GM18858 (cell line): ENCODE measurements around the gene TMEM214.
"Not testable (repeated sequence)": the region's sequence is repeated elsewhere in the genome, so short reads cannot be mapped to it uniquely, and the experiment has no call there.

ENCODE experiments used
- ATAC-seq: cut with Tn5 transposase; IDR thresholded peaks from one replicate; pipeline ENCODE4 v1.9.1; 2021; ENCODE audit not compliant: unreplicated experiment

TMEM214 gene

DNA sequence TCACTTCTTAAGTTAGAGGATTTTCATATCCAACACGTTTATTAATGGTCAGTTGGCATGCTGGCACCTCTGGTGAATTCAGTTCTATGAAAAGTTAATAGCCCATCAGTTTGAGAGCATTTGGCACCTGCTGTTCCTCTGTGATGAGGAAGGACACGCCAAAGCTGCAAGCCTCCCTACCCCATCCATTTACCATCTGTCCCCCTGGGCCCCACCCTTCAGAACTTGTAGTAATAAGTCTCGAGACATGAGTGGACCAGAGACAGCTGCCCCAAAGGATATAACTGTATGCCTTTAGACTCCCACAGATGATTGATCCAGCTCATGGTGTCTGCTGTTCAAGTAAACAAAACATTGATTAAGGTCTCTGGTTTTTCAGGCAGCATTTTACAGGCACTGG lies 32.4 kb downstream of the TMEM214 start:
- ATAC-seq = no peak

DNA sequence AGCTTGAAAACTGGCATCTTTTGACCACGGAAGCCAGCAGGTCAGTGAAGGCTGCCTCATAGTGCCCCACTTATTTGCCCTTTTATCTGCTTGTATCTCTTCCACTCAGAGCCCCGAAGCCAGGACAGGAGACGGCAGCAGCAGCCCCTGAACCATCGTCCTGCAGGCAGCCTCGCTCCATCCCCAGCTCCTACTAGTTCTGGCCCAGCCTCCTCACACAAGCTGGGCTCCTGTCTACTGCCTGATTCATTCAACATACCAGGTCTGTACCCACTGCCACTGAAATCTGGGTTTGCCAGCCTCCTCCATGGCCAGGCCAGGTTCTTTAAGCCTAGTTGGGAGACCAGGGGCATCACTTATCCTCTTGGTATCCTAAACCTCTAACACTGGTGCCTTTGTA lies 34.6 kb downstream of the TMEM214 start:
- no peak for ATAC-seq

DNA sequence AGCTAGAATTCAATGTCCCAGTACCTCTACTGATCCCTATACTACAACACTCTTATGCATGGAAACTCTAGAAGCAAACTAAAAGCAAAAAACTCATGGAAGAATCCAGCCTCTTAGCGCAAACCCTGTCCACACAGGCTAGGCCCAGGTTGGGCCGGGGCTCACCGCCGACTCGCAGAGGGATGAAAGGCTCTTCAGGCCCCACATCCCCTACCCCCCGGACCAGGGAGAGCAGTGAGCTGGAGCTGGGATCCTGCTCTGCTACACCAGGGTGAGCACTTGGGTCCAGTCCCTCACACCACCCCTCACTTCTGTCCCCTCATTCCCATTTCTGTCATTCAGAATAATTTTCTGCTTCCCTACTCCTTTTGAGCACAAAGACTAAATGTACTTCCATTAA lies 36.7 kb downstream of the TMEM214 start:
- no peak for ATAC-seq

DNA sequence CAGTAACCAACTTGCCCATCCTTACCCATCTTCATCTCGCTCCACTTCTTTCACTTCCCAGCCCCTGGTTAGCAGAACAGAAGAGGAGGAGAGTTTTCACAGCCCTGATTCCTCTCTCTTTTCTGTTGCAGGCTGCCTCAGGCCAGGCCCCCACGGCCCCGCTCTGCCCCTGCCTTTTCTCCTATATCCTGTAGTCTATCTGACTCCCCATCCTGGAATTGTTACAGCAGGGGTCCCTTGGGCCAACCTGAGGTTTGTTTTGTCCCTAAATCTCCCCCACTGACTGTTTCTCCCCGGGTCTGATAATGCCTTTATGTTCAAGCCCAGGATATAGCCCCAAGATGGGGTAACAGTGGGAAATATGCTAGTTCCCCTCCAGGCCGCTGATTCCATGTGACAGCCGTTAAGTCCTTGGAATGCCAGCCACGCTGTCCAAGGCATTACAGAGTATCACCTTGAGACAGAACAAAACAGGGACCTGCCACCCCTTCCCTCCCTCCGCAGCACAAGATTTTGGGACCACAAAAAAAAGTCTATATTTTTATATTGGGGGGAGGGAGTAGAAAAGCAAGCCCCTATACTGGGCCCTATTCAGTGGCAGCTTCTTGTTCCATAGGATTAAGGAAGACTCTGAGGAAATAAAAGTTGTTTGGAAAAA lies 37.3 kb downstream of the TMEM214 start:
- ATAC-seq = no peak

DNA sequence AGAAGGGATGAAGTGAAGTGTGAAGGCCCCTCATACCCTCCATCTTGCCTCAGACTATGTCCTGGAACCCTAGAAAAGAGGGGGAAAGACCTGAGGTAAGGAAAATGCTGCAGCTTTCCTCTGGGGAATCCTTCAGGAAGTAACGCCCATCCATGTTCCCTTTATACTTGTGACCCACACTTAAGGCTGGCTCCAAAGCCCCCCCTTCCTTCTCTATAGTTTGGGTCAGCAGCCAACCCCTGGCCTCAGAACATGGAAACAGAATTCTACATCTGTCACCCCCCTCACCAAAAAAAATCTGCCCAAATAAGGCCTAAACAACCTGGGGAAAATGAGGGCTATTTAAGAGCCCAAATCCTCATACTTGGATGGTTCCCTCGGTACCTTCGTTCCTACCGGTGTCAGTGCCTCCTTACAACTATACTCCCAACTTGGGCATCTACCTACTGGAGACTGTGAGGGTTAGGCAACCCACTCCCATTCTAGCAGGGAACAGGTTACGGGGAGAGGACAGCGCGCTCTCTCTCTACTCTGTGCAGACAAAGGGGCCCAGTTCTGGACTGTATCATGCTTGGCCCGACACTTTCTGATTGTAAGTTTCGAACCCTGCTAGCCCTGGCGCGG lies 38.0 kb downstream of the TMEM214 start:
- ATAC-seq = no peak

DNA sequence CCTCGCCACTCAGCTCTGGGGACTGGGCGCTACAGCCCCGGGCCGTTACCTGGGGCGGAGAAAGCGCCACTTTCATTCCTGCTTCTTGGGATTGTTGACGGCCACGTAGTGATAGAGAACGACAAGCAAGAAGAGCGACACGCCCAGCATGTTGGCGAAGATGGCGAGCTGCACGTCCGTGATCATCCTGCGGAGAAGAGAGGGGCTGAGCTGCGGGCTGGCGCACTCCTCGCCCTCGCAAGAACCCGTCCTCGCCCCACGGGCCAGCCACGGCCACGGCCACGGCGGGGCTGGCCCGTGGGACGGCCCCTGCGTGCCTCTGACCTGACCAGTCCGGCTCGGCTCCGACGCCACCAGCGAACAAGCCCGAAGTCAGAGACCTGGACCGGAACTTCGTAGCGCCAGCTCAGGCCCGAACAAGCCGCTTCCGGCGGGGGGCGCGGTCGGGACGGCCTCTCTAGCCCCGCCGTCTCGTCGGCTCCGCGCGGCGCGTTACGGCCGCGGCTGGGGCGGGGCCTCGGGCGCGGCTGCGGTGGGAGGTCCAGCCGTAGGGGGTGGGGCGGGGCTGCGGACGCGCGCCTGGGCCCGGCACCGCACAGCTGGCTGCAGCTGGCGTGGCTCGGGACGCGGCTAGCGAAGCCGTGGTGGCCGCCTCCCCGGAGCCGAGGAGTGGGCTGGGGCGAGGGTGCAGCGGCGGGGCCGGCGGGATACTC lies 38.7 kb downstream of the TMEM214 start, which contains the start of gene OST4:
Gene OST4 (minus strand): TSS at position 378 of the 713 bp plus-strand sequence.
- ATAC-seq = peak; percentile 82

DNA sequence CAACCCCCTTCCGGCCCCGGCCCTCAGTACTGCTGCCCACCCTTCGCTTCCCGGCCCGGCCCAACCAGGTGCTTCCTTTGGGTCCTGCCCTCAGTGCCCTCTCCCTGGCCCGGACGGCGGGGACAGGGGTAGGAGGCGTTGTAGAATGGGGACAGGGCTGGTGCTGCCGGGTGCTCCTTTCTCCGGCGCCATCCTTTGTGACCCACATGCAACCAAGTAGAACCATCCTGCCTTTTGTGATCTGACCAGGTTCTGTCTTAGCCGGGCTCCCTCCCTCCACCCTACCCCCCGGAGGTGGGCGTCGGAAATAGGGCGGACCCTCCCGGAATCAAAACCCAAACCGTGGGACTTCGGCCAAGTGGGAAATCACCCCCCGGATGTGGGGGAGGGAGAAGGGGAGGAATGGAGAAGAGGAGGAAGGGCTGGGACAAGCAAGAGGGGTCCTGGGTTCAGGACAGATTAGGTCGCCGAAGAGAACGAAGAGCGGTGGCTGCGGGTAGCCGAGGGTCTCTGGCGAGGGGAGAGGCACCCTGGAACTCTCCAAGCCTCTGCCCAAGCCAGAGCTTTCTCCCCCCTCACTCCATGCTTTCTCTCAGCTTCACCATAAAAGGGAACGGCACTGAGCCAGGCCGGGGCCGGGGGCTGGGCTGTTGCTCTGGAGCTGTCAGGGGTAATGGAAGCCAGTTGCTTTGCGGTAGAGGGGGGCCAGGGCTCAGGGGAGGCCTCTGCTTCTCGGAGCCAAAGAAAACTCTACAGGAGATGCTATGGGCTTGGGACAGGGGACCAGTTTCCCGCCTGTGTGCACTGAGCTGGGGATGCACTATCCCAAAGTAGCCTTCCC lies 39.4 kb downstream of the TMEM214 start:
- ATAC-seq = no peak

DNA sequence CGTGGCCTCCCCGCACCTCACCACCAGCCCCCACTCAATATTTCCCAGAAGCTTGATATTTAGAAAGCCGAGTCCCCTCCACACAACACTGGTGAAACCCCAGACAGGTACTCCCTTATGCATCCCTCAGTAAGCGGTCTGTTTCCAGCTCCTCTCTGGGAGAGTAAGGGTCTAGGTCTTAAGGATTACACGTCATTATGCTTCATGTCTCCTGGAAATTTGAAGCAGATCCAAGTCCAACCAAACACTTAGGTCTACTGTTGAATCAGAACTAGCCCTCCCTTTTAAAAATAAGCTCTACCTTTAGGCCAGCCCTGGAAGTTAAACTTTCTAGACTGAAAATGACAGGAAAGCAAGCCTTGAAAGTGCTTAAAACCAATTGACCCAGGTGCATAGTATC lies 40.2 kb downstream of the TMEM214 start:
- ATAC-seq = no peak

DNA sequence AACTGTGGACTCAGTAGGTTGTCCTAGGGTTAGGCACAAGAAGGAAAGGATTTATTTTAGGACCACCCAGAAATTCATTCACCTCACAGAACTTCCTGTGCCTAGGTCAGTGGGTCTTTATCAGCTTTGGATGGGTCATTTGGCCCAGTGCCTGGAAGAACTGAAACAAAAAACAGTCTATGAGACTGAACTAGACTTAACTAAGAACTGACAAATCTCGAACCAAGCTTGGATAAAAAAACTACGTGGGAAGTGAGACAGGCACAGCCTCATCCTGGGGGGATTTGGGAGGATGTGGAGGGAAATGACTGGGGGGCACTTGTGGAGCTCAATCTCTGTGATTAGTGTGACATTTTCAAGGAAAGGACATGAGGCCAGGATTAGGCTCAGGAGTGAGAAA lies 41.0 kb downstream of the TMEM214 start:
- ATAC-seq = no peak

DNA sequence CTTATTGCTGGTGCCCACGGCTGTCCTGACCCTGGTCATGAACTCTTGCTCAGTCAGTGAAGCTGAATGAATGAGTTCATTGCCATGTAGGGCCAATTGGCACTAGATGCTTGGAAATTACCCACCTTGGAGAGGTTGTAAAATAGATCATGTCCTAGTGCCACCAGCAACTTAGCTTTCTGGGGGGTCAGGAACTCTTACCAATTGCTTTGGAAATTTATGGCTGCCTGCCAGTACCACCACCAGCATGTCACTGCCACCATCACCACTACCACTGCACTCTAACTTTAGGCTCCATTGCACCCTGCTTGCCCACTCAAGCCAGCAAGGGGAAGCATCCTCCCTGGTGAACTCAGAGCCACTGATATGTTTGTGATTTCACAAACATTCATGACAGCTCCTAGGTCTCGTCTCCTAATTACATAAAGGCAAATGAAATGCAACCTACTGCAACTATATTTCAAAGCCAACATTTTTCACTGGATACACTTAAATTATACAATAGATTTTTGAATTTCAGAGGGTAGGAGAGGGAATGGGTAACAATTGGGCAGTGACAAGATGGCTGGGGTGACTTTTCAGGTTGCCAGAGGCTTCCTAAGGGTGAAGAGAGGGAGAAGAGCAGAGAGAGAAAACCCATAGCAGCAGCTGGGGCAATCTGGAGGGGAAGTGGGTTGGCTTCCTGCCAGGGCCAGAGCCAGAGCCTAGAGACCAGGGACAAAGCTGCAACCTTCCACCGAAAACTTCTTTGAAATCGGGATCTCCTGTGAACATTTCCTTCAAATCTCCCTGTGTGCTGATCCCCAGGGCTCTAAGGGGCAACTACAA lies 42.2 kb downstream of the TMEM214 start:
- ATAC-seq = no peak

DNA sequence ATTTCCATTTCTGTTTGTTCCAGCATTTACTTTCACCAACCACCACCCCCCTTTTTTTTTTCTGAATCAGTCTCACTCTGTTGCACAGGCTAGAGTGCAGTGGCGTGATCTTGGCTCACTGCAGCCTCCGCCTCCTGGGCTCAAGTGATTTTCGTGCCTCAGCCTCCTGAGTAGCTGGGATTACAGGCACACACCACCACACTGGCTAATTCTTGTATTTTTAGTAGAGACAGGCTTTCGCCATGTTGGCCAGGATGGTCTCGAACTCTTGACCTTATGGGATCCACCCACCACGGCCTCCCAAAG lies 42.8 kb downstream of the TMEM214 start:
- not testable (repeated sequence) for ATAC-seq

DNA sequence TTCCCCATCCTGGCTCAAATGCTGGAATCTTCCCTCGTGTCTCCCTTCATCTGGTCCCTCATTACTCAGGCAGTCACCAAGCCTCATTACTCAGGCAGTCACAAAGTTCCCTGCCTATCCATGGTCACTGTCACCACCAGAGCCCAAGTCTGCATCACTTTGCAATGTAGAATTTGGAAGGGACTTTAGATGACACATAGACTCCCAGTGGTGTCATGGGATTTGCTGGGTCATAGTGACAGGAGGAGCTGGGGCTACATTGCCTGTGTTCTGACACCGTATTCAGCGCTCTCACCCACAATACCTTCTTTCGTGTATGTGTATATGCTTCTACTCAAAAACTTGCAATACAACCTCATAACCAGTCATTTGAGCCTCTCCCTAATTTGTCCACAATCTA lies 43.6 kb downstream of the TMEM214 start:
- ATAC-seq = no peak

DNA sequence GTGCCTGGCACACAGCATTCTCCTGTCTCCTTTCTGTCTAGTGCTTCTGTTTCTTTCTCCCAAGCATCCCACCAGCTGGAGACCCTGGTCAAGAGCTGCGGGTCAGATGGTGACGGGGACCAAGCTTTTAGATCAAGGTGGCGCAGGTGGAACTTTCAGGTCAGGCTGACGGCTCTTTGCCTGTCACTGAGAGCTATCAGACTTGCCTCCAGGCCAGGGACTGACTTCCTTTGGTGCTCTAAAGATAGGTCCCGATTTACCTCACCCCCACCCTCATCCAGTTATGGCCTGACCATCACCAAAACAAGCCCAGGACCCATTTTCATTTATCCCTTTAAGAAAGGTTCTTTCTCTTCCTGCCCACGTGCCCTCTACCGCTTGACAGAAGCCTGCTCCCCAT lies 44.5 kb downstream of the TMEM214 start:
- ATAC-seq = no peak

DNA sequence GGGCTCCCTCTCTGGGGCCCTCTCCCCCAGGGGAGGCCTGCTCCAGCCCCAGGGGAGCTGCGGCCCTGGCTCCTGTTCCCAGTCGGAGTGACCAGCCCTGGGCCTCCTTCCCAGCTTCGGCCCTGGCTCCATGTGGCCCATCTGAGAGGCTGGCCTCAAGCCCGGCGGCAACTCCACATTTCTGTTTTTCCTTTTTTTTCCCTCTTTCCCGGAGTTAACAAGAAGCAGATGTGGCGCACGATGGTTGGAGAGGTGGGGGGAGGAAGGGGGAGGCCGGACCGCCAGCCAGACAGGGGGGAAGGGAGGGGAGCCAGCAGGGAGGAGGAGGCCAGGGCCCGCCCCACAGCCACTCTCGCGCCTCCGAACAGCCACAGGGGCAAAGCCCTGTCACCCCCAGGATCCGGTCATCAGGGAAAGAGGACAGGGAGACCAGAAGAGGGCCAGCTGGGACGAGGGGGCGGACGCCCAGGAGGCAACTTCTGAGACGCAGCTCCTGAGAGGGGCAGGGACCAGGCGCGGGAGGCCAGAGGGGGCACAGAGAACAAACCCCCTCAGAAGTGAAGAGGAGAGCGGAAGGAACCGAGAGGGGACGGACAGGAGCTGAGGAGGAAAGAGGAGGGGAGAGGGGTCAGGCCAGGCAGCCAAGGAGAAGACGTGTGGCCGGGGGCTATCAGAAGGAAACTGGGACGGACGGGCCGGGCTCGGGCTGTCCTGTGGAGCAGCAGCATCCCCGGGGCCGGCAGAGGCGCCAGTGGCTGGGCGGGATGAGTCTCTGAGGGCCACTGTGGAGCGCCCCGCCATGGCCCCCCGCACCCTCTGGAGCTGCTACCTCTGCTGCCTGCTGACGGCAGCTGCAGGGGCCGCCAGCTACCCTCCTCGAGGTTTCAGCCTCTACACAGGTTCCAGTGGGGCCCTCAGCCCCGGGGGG lies 45.8 kb downstream of the TMEM214 start, which contains the start of gene EMILIN1:
Gene EMILIN1 (plus strand): TSS at position 349 of the 928 bp plus-strand sequence. CDS start 451 bp downstream, at position 800.
- ATAC-seq = no peak

DNA sequence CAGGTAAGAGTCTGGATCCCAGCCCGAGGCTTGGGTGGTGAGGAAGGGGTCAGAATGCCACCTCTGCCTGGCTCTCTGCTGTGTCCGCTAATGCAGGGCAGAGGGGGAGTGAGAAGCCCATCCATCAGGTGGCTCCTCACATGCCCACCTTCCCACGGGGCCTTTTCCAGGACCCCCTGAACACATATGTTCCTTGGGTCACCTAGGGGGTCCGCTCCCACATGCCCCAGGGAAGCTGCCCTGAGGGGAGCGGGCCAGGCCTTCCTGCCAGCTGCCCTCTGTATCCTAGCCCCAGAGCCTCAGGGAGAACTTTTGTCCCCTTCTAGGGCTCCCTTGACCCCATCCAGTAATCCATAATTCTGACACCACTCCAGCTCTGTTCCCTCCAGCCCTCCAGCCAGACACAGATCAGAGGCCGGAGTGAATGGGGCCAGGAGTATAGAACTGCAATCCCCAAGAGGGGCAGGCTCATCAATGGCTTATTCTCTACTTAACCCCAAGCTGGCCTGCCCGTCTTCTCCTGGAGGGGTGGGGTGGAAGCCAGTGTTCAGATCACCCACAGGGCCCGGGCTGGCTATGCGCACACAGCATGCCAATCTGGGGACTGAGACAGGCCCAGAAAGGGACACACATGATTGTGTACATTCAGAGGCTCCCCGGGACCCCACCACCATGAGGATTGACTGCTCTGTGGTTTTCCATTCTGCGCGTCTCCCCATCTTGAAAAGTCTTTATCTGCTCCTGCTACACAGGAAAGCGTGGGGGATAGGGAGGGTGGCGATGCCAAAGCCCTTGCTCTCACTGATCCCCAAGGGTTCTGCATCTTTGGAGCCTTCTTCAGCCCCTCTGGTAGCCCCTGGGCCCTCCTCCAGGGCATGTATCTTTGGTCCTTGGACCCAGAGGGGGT lies 46.7 kb downstream of the TMEM214 start:
- ATAC-seq = no peak

DNA sequence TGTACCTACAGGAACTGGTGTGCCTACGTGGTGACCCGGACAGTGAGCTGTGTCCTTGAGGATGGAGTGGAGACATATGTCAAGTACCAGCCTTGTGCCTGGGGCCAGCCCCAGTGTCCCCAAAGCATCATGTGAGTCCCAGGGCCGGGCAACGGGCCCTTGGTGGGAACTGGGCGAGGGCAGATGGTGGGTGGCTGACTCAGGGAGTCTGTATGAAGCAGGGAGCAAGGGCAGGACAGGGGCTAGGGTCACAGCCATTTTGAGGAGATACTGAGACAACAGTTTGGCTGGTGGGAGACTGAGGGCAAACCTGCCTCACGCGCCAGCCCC lies 47.3 kb downstream of the TMEM214 start:
- no peak for ATAC-seq

DNA sequence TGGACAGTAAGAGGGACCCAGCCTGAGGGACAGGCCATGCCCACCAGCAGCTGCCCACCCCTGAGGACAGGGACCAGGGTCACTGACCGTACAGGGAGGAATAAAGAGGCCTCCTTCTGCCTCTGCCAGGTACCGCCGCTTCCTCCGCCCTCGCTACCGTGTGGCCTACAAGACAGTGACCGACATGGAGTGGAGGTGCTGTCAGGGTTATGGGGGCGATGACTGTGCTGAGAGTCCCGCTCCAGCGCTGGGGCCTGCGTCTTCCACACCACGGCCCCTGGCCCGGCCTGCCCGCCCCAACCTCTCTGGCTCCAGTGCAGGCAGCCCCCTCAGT lies 47.8 kb downstream of the TMEM214 start:
- no peak for ATAC-seq

DNA sequence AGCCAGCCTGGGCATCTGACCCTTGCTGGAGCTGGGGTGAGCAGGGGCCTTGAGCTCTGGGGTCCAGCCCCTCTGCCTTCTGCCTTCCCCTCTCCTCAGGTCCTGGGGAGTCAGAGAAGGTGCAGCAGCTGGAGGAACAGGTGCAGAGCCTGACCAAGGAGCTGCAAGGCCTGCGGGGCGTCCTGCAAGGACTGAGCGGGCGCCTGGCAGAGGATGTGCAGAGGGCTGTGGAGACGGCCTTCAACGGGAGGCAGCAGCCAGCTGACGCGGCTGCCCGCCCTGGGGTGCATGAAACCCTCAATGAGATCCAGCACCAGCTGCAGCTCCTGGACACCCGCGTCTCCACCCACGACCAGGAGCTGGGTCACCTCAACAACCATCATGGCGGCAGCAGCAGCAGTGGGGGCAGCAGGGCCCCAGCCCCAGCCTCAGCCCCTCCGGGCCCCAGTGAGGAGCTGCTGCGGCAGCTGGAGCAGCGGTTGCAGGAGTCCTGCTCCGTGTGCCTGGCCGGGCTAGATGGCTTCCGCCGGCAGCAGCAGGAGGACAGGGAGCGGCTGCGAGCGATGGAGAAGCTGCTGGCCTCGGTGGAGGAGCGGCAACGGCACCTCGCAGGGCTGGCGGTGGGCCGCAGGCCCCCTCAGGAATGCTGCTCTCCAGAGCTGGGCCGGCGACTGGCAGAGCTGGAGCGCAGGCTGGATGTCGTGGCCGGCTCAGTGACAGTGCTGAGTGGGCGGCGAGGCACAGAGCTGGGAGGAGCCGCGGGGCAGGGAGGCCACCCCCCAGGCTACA lies 49.4 kb downstream of the TMEM214 start:
- no peak for ATAC-seq
